ACHN (cell line): ENCODE measurements around the gene OPTN.

Experiments
- DNase-seq: peaks from one replicate; pipeline ENCODE4 v3.0.0-alpha.2; 2015
- in situ Hi-C: cut with HindIII; loops from 2 replicates; pipeline ENCODE4 v1.10.0; 2017; ENCODE audit warnings: low sequenced_read_pairs, low pct_ligation_motif_present, low pct_unique_long_range_greater_than_20kb

Gene OPTN

DNA sequence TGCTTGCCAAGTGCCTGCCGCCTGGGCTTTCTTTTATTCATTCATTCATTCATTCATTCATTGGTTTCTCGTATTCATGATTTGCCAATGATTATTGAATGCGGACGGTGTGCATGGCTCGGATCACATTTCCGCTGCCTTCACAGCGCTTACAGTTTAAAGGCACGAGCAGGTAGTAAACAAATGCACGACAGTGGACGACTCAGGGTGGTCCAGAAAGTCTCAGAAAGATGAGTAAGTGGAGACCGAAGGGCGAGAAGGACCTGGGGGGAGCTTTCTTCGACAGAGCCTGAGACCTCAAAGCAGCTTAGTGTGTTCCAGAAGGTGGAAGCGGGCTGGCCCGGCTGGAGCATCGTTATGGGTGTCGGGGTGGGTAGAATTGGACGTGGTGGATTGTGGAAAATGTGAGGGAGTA lies 61.9 kb downstream of the OPTN start:
- no peak for DNase-seq

DNA sequence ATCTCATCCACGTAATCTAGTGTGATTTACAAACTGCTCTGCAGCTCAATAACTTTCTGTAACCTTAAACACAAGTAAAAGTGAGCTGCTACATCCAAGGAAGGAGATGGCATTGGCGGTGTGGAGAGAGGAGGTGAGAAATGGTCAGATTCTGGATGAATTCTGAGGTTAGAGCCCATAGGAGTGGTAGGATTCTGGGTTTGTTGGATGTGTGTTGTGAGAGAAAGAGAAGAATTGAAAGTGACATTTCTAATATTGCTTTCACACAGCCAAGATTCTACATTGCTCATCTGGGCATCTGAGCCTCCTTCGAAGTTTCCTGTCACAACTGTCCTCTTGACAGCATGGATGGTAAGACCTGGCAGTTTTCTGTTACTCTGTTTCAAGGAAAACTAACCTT lies 63.9 kb downstream of the OPTN start:
- in situ Hi-C loops, result no loop called here
- DNase-seq, result no peak

More for the DNA sequence above, 61.9 kb downstream of the OPTN start:
- in situ Hi-C loops, result no loop called here

DNA sequence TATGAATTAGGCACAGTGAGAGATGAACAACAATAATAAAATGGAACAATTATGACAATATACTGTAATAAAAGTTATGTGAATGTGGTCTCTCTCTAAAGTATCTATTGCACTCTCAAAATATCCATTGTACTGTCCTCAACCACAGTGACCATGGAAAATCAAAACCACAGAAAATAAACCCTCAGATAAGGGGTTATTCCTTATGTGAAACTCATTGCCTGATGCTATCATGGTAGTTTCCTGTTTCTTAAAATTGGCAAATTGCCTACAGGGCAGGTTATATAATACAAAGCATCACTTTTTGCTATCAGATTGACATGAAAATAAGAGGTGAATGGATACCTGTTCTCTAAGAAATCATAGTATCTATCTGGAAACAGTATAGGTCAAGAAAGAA lies 65.2 kb downstream of the OPTN start:
- no peak for DNase-seq
- in situ Hi-C loops, result no loop called here

DNA sequence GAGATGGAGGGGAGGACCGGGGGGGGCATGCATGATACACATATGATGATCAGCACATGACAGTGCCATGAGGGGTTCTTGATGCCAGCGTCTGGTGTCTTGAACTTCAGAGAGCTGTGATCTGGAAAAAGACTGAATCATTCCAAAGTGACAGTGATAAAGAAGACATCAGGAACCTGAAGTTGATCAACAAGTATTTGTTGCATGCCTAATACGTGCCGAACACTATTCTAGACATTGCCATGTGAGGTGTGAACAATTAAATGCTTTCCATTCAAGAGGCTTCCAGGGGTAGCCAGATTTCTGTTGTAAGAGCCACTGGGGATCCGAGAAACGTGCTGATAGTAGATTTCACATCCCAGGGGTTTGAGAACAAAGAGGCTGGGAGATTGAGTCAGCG lies 67.6 kb downstream of the OPTN start:
- DNase-seq, result no peak
- in situ Hi-C loops, result no loop called here

DNA sequence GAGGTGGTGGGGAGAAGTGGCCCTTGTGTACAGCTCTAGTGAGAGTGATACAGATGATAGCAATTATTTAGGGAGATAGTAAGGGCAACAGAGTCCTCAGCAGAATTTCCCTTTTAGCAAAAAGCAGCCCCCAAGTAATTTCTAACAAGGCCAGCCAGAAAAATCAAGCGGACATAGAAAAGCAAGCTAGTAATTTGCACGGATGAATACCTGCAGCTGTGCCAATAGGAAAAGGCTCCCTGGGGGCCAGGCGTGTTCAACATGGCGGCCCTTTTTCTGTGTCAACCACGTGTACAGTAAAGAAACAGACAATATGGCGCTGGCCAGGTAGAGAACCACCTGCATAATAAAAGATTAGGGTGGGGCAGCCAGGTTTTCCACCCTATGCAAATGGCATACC lies 68.8 kb downstream of the OPTN start:
- in situ Hi-C loops, result no loop called here
- no peak for DNase-seq

DNA sequence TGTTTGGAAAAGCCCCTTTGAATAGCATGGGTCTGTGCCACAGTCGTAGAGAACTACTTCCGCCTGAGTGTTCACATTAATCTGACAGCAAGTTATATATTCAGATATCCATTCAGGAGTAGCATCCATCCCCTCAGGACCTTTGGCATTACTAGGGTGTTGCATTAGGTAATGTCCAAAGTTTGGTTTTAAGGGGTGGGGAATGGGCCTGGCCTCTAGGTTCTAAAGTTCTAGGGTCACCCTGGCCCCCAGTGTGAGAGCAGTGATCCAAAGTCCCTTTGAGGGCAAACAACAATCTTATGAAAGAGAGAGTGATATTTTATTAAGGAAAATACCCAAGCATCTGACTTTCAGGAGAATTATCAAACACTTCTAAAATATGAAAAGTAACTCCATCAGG lies 73.7 kb downstream of the OPTN start:
- DNase-seq, result no peak
- in situ Hi-C loops, result no loop called here

DNA sequence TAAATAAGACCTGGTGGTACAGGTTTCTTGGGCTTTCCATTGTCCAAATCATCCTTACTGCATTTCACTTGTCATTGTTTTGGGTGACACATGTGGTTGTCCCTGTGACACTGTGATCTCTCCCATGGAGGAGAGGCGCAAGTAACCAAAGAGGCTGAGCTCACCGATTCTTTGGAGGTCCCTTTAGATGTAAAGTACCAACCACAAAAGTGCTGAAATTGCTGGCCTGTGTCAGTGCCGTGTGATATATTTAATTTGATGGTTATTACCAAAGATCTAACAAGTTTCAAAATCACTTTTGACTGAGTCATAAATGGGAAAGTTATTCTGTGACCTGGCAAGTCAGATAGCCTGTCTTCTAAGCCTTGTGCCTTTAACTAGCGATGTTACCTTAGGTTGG lies 80.8 kb downstream of the OPTN start:
- no peak for DNase-seq
- in situ Hi-C loops, result no loop called here

DNA sequence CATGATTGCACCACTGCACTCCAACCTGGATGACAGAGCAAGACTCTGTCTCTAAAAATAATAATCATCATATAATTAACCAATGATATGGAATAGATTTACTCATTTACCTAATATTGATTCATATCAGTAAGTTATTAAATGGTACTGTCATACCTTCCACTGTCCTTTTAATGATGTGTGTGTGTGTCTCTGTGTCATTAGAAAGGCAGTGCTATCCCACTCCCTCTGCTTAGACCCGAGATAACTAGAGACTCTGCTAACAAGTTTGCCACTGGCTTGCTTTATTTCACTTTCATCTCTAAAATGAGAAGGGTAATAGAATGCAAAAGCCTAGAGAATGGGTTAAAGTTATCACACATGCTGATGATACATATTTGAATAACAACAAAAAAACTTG lies 82.5 kb downstream of the OPTN start:
- no peak for DNase-seq
- in situ Hi-C loops, result no loop called here

DNA sequence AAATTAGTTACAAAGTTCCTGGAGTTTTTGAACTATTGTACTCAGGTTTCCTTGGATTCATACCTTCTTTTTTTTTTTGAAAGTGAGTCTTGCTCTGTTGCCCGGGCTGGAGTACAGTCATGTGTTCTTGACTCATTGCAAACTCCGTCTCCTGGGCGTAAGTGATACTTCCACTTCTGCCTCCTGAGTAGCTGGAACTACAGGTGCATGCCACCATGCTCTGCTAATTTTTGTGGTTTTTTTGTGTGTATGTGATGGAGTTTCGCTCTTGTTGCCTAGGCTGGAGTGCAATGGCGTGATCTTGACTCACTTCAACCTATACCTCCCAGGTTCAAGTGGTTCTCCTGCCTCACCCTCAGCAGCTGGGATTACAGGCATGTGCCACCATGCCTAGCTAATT lies 83.7 kb downstream of the OPTN start:
- in situ Hi-C loops, result no loop called here
- DNase-seq, result no peak

DNA sequence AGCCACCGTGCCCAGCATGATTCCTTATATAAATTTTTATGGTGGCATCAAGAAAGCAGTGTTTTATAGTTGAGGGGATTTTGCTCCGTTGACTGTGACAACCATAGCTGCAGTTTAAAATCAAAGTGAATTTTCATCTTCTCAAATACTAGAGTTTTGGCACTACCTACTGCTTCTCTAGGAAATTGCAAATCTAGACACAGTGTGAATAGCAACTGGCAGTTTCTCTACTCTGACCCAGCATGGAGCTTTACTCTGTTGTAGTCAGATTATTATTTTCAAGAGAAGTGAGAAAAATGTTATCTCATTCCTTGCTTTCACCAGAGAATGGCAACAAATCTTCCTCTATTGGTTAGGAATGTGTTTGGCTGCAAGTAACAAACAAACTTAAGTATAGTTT lies 84.3 kb downstream of the OPTN start:
- DNase-seq, result no peak
- in situ Hi-C loops, result no loop called here

DNA sequence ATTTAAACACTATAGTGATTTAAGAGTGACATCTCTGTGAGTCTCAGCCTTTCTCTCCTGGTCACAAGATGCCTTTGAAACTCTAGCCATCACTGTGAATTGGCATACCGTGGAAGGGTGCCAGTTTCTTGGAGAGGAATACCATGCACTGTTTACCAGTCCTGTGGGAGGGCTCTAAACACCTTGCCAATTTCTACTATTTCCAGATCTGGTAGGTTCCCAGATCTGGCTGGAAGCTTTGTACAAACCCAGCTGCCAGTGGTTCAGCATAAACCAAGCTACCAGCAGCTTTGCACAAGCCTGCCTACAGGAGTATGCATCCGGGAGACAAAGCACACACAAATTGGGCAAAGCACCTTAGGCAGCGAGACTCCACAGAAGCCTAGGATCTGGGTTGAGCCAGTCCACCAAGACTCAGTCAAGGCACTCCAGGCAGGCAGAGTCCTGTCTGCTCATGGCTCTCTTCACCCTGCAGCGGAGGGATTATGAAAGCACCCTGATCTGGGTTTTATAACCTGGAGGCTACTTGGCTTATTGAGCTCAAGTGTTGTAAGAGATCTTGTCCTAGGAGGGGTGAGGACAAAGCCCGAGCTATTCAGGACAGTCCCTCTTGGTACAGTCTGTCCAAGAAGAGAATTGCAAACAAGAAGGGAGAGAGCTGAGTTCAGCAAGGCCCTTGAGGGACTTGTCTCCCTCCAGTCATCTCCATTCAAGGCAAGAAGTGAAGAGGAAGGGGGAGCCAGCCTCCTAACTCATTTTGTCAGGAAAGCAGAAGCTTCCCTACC lies 85.0 kb downstream of the OPTN start:
- in situ Hi-C loops, result no loop called here
- no peak for DNase-seq

DNA sequence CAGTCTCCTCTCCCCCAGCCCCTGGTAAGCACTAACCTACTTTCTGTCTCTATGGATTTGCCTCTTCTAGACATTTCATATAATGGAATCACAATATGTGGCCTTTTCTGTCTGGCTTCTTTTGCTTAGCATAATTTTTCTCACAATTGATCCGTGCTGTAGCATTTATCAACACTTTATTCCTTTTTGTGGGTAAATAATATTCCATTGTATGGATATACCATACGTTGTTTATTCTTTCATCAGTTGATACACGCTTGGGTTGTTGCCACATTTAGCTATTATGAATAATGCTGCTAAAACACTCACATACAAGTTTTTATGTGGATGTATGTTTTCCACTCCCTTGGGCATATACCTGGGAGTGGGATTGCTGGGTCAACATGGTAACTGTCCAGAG lies 87.2 kb downstream of the OPTN start:
- in situ Hi-C loops, result no loop called here

More for the DNA sequence above, 87.2 kb downstream of the OPTN start:
- no peak for DNase-seq
